GM23248 (cell line): ENCODE results near the gene TENT4B.

Experiments
- EZH2 ChIP-seq: fragments of 200-600 bp; sonication (generic); IDR thresholded peaks from 2 replicates; pipeline ENCODE4 v1.6.1; 2018; ENCODE audit warnings: antibody characterized with exemption, mild to moderate bottlenecking; ENCODE audit not compliant: insufficient read depth, poor library complexity, severe bottlenecking
- EZH2phosphoT487 ChIP-seq: fragments of 200-600 bp; sonication (generic); IDR thresholded peaks from 2 replicates; pipeline ENCODE4 v1.6.1; 2018; ENCODE audit warnings: antibody characterized with exemption, moderate library complexity, mild to moderate bottlenecking, low read depth; ENCODE audit not compliant: insufficient read depth

GRCh38 chr16:50209546-50210265 is 56.6 kb downstream of the TENT4B start:
- no peak for TF ChIP-seq EZH2
- no peak for TF ChIP-seq EZH2phosphoT487
